Liver (tissue), 9 donors: ENCODE measurements around the gene HNRNPA2B1. TPM values are rescaled to one million over a fixed set of nuclear protein-coding genes. Genes with fewer than 3 reads are reported as not detected.

Experiments
- DNase-seq: peaks from one replicate; pipeline ENCODE4 v3.0.0-alpha.2; 2017; ENCODE audit warnings: low spot score
- H3K27ac ChIP-seq, 2 donors: one replicate each; pipeline ENCODE4 v1.7.0; 2013; ENCODE audit warnings: inconsistent platforms in 2 of 2, low read length in 2 of 2, control low read depth in 1 of 2, low read depth in 1 of 2, mild to moderate bottlenecking in 1 of 2
- H3K27me3 ChIP-seq, 4 donors: one replicate each; pipeline versions ENCODE4 v1.6.1 to v1.7.0; 2013; ENCODE audit warnings: low read length in 3 of 4, inconsistent platforms in 1 of 4, mild to moderate bottlenecking in 1 of 4, moderate library complexity in 1 of 4; ENCODE audit not compliant: control insufficient read depth in 4 of 4, insufficient read depth in 4 of 4
- H3K36me3 ChIP-seq, 4 donors: one replicate each; pipeline versions ENCODE4 v1.6.1 to v1.7.0; 2013; ENCODE audit warnings: low read length in 3 of 4, mild to moderate bottlenecking in 3 of 4, low read depth in 1 of 4, moderate library complexity in 1 of 4; ENCODE audit not compliant: control insufficient read depth in 4 of 4, insufficient read depth in 3 of 4
- H3K4me1 ChIP-seq, 4 donors: one replicate each; pipeline versions ENCODE4 v1.6.1 to v1.7.0; 2013; ENCODE audit warnings: low read length in 3 of 4, mild to moderate bottlenecking in 3 of 4, moderate library complexity in 1 of 4; ENCODE audit not compliant: control insufficient read depth in 4 of 4, insufficient read depth in 4 of 4
- H3K4me3 ChIP-seq, 3 donors: one replicate each; pipeline versions ENCODE4 v1.6.1 to v1.7.0; 2013; ENCODE audit warnings: low read length in 3 of 3, control low read depth in 1 of 3, low read depth in 1 of 3, mild to moderate bottlenecking in 1 of 3
- H3K9ac ChIP-seq, 2 donors: one replicate each; pipeline ENCODE4 v1.7.0; 2013; ENCODE audit warnings: low read length in 2 of 2, mild to moderate bottlenecking in 2 of 2, moderate library complexity in 2 of 2, control low read depth in 1 of 2, low read depth in 1 of 2
- H3K9me3 ChIP-seq, 4 donors: one replicate each; pipeline versions ENCODE4 v1.6.1 to v1.7.0; 2013; ENCODE audit warnings: low read length in 3 of 4; ENCODE audit not compliant: control insufficient read depth in 4 of 4
- EGR1 ChIP-seq, 2 donors: IDR thresholded peaks; 2 replicates each; pipeline ENCODE4 v1.6.1; 2016 to 2018; ENCODE audit warnings: antibody characterized with exemption in 2 of 2, low read depth in 2 of 2
- FOXA1 ChIP-seq: IDR thresholded peaks from 2 replicates; pipeline ENCODE4 v1.6.1; 2016; ENCODE audit warnings: antibody characterized with exemption
- FOXA2 ChIP-seq: IDR thresholded peaks from 2 replicates; pipeline ENCODE4 v1.6.1; 2016; ENCODE audit warnings: antibody characterized with exemption
- GABPA ChIP-seq, 2 donors: IDR thresholded peaks in 1 of 2; conservative IDR thresholded peaks in 1 of 2; 2 replicates each; pipeline ENCODE4 v1.6.1; 2016; ENCODE audit warnings: antibody characterized with exemption in 2 of 2, mild to moderate bottlenecking in 1 of 2, moderate library complexity in 1 of 2
- HNF4A ChIP-seq, 2 donors: conservative IDR thresholded peaks; 2 replicates each; pipeline ENCODE4 v1.6.1; 2016; ENCODE audit warnings: antibody characterized with exemption in 2 of 2, mild to moderate bottlenecking in 2 of 2
- HNF4G ChIP-seq: IDR thresholded peaks from 2 replicates; pipeline ENCODE4 v1.6.1; 2016; ENCODE audit warnings: antibody characterized with exemption
- JUND ChIP-seq, 2 donors: IDR thresholded peaks; 2 replicates each; pipeline ENCODE4 v1.6.1; 2016; ENCODE audit warnings: antibody characterized with exemption in 2 of 2
- NR2F2 ChIP-seq: IDR thresholded peaks from 2 replicates; pipeline ENCODE4 v1.6.1; 2016; ENCODE audit warnings: antibody characterized with exemption
- RAD21 ChIP-seq, 2 donors: IDR thresholded peaks; 2 replicates each; pipeline ENCODE4 v1.6.1; 2016; ENCODE audit warnings: antibody characterized with exemption in 2 of 2, mild to moderate bottlenecking in 2 of 2
- RXRA ChIP-seq, 2 donors: IDR thresholded peaks; 2 replicates each; pipeline ENCODE4 v1.6.1; 2017 to 2018; ENCODE audit warnings: antibody characterized with exemption in 2 of 2, mild to moderate bottlenecking in 1 of 2
- SP1 ChIP-seq: IDR thresholded peaks from 2 replicates; pipeline ENCODE4 v1.6.1; 2018; ENCODE audit warnings: antibody characterized with exemption, mild to moderate bottlenecking
- TAF1 ChIP-seq: conservative IDR thresholded peaks from 2 replicates; pipeline ENCODE4 v1.6.1; 2016; ENCODE audit warnings: antibody characterized with exemption, mild to moderate bottlenecking
- YY1 ChIP-seq: IDR thresholded peaks from 2 replicates; pipeline ENCODE4 v1.6.1; 2016; ENCODE audit warnings: antibody characterized with exemption, mild to moderate bottlenecking
- WGBS: extraction: QIAGEN DNeasy Blood & Tissue Kit; methylation state at CpG from one replicate; pipeline ENCODE4 v1.1.7; 2013; 5-methylcytosine and 5-hydroxymethylcytosine counted together
- polyA plus RNA-seq, 2 donors: library from polyadenylated mRNA; stranded (reverse) in 1 of 2; unstranded in 1 of 2; fragments of 200-250 nt in 1 of 2; fragments of >200 nt in 1 of 2; fragmentation: Nextera tagmentation in 1 of 2; extraction: Ambion mirVana in 1 of 2; gene quantifications; one replicate each; pipeline versions ENCODE4 v1.2.1 to v1.2.3, GENCODE V29; 2013 to 2015
- total RNA-seq, 2 donors: library from RNA; depleted of rRNA; stranded (reverse); fragments of >200 nt; gene quantifications; one replicate each; pipeline ENCODE4 v1.2.3, GENCODE V29; 2014
- TF ChIP-seq, protein P1 (sequence below): IDR thresholded peaks from 2 replicates; pipeline ENCODE4 v1.6.1; 2016; ENCODE audit warnings: antibody characterized with exemption, mild to moderate bottlenecking
- TF ChIP-seq, protein P2 (sequence below): IDR thresholded peaks from 2 replicates; pipeline ENCODE4 v1.6.1; 2016; ENCODE audit warnings: antibody characterized with exemption
- TF ChIP-seq, protein P3 (sequence below): IDR thresholded peaks from 2 replicates; pipeline ENCODE4 v1.6.1; 2016; ENCODE audit warnings: antibody characterized with exemption
- TF ChIP-seq, protein P4 (sequence below): IDR thresholded peaks from 2 replicates; pipeline ENCODE4 v1.6.1; 2016; ENCODE audit warnings: antibody characterized with exemption
- TF ChIP-seq, protein P5 (sequence below): fragments of 150-350 bp; IDR thresholded peaks from 2 replicates; pipeline ENCODE4 v1.5.1; 2017; ENCODE audit warnings: improper control_type of control experiment, low read depth, low read length; ENCODE audit not compliant: missing input control
- donor health status: healthy.
- donor health status: healthy.
- donor health status: healthy.
- donor health status: healthy.
- donor health status: healthy.

HNRNPA2B1 gene
- total and polyA plus RNA-seq, 4 donors: 128 to 295 (median 181) TPM

DNA sequence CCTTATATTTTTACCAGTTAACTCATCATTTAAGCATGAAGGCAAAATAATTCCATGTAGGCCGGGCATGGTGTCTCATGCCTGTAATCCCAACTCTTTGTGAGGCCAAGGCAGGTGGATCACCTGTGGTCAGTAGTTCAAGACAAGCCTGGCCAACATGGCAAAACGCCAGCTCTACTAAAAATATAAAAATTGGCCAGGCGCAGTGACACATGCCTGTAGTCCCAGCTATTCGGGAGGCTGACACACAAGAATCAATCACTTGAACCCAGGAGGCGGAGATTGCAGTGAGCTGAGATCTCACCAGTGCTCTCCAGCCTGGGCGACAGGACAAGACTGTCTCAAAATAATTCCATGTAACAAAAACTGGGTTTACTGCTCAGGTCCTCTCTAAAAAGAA, 18.3 kb downstream of the HNRNPA2B1 start:
- Histone ChIP-seq H3K36me3 (no peaks in the 10 kb centered on the region), H3K4me3 (no peak overlapping the region), H3K27me3 (no peaks in the 10 kb centered on the region), H3K4me1 (peaks cover 0 to 11% (median 3%) of the 10 kb centered on the region in 4 donors), H3K9me3 (no peaks in the 10 kb centered on the region), H3K9ac (no peak overlapping the region), H3K27ac (no peak overlapping the region)
- WGBS: 65% methylated on average over 6 of the region's 6 CpGs
- TF ChIP-seq RAD21 (IDR thresholded peaks at IDR 0.05) (no peak), SP1 (no peak), HNF4G (no peak), FOXA2 (no peak), FOXA1 (no peak), EGR1 (IDR thresholded peaks at IDR 0.05; ENCODE audit: low read depth in 2 of 2) (no peak), RXRA (IDR thresholded peaks at IDR 0.05) (no peak), HNF4A (conservative IDR thresholded peaks at IDR 0.05) (no peak), JUND (IDR thresholded peaks at IDR 0.05) (no peak)
- TF ChIP-seq, protein P1, sequence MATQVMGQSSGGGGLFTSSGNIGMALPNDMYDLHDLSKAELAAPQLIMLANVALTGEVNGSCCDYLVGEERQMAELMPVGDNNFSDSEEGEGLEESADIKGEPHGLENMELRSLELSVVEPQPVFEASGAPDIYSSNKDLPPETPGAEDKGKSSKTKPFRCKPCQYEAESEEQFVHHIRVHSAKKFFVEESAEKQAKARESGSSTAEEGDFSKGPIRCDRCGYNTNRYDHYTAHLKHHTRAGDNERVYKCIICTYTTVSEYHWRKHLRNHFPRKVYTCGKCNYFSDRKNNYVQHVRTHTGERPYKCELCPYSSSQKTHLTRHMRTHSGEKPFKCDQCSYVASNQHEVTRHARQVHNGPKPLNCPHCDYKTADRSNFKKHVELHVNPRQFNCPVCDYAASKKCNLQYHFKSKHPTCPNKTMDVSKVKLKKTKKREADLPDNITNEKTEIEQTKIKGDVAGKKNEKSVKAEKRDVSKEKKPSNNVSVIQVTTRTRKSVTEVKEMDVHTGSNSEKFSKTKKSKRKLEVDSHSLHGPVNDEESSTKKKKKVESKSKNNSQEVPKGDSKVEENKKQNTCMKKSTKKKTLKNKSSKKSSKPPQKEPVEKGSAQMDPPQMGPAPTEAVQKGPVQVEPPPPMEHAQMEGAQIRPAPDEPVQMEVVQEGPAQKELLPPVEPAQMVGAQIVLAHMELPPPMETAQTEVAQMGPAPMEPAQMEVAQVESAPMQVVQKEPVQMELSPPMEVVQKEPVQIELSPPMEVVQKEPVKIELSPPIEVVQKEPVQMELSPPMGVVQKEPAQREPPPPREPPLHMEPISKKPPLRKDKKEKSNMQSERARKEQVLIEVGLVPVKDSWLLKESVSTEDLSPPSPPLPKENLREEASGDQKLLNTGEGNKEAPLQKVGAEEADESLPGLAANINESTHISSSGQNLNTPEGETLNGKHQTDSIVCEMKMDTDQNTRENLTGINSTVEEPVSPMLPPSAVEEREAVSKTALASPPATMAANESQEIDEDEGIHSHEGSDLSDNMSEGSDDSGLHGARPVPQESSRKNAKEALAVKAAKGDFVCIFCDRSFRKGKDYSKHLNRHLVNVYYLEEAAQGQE: no peak
- TF ChIP-seq, protein P2, sequence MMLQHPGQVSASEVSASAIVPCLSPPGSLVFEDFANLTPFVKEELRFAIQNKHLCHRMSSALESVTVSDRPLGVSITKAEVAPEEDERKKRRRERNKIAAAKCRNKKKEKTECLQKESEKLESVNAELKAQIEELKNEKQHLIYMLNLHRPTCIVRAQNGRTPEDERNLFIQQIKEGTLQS: no peak
- TF ChIP-seq, protein P3, sequence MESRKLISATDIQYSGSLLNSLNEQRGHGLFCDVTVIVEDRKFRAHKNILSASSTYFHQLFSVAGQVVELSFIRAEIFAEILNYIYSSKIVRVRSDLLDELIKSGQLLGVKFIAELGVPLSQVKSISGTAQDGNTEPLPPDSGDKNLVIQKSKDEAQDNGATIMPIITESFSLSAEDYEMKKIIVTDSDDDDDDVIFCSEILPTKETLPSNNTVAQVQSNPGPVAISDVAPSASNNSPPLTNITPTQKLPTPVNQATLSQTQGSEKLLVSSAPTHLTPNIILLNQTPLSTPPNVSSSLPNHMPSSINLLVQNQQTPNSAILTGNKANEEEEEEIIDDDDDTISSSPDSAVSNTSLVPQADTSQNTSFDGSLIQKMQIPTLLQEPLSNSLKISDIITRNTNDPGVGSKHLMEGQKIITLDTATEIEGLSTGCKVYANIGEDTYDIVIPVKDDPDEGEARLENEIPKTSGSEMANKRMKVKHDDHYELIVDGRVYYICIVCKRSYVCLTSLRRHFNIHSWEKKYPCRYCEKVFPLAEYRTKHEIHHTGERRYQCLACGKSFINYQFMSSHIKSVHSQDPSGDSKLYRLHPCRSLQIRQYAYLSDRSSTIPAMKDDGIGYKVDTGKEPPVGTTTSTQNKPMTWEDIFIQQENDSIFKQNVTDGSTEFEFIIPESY: no peak
- TF ChIP-seq, protein P4, sequence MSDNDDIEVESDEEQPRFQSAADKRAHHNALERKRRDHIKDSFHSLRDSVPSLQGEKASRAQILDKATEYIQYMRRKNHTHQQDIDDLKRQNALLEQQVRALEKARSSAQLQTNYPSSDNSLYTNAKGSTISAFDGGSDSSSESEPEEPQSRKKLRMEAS: no peak
- no peak for DNase-seq

DNA sequence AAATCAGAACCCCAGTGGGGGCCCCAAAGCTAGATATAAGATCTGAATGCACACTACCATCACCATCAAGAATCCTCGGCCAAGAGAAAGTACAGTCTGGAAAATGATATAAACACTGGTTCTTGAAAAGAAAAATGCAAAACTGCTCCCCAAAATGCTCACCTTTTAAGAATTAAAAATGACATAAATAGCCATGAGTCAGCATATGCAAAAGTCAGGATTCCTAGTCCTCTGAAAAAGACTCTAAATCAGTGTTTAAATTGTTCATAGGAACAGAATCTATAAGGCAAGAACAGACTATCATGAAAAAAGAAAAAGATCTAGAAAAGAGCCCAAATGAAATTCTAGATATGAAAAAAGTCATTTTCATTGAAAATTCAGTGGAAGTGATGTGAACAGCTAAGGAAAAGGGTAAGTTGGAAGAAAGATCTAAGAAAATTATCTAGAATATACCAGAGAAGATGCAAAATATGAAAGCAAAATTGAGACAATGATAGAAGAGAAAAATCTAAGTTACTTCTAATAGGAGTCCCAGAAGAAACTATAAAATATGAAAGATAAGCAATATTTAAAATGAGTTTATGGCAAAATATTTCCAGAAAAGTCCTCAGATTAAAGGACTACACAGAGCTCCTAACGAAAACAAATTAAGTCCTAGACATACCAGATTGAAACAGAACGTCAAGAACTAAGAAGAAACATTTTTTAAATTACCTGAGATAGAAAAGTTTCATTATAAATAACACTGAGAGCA, 18.9 kb downstream of the HNRNPA2B1 start:
- Histone ChIP-seq H3K9ac (no peak overlapping the region), H3K4me1 (peaks cover 0 to 10% (median 3%) of the 10 kb centered on the region in 4 donors), H3K36me3 (no peaks in the 10 kb centered on the region), H3K4me3 (no peak overlapping the region), H3K27me3 (no peaks in the 10 kb centered on the region), H3K27ac (no peak overlapping the region), H3K9me3 (no peaks in the 10 kb centered on the region)
- no peak for DNase-seq
- 90% methylated on average over 3 of the region's 3 CpGs for WGBS
- TF ChIP-seq TAF1 (no peak), FOXA2 (no peak), FOXA1 (no peak), YY1 (no peak), RAD21 (IDR thresholded peaks at IDR 0.05) (no peak), HNF4A (conservative IDR thresholded peaks at IDR 0.05) (no peak), SP1 (no peak), GABPA (IDR thresholded peaks at IDR 0.05 in 1 of 2, conservative IDR thresholded peaks at IDR 0.05 in 1 of 2) (no peak), NR2F2 (no peak)
- TF ChIP-seq, protein P3: no peak
- TF ChIP-seq, protein P5, sequence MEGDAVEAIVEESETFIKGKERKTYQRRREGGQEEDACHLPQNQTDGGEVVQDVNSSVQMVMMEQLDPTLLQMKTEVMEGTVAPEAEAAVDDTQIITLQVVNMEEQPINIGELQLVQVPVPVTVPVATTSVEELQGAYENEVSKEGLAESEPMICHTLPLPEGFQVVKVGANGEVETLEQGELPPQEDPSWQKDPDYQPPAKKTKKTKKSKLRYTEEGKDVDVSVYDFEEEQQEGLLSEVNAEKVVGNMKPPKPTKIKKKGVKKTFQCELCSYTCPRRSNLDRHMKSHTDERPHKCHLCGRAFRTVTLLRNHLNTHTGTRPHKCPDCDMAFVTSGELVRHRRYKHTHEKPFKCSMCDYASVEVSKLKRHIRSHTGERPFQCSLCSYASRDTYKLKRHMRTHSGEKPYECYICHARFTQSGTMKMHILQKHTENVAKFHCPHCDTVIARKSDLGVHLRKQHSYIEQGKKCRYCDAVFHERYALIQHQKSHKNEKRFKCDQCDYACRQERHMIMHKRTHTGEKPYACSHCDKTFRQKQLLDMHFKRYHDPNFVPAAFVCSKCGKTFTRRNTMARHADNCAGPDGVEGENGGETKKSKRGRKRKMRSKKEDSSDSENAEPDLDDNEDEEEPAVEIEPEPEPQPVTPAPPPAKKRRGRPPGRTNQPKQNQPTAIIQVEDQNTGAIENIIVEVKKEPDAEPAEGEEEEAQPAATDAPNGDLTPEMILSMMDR: no peak
- TF ChIP-seq, protein P1: no peak
